Ovary (tissue), 9 donors: ENCODE measurements around the gene CCDC185. TPM values are rescaled to one million over a fixed set of nuclear protein-coding genes. Genes with fewer than 3 reads are reported as not detected.

Experiments used
- DNase-seq, 5 donors: peaks; one replicate each; pipeline ENCODE4 v3.0.0-alpha.2; 2019 to 2020
- H3K27ac ChIP-seq, 2 donors: fragments of 200-600 bp; one replicate each; pipeline versions ENCODE4 v1.5.1 to v1.8.0; 2019 to 2022
- H3K27me3 ChIP-seq: fragments of 200-600 bp; one replicate; pipeline ENCODE4 v1.8.0; 2022
- H3K36me3 ChIP-seq: fragments of 200-600 bp; sonication (generic); one replicate; pipeline ENCODE4 v1.5.1; 2019
- H3K4me1 ChIP-seq: one replicate; pipeline ENCODE4 v1.8.1; 2013; ENCODE audit warnings: mild to moderate bottlenecking, moderate library complexity; ENCODE audit not compliant: insufficient read depth
- H3K4me3 ChIP-seq: fragments of 200-600 bp; sonication (generic); one replicate; pipeline ENCODE4 v1.5.1; 2017
- H3K9me3 ChIP-seq, 2 donors: fragments of 200-600 bp in 1 of 2; sonication (generic) in 1 of 2; one replicate each; pipeline versions ENCODE4 v1.5.1 to v1.8.1; 2013 to 2019; ENCODE audit warnings: mild to moderate bottlenecking in 1 of 2, moderate library complexity in 1 of 2
- CTCF ChIP-seq, 3 donors: fragments of 450-650 bp in 2 of 3; fragments of 200-600 bp in 1 of 3; IDR thresholded peaks; one replicate each; pipeline versions ENCODE4 v1.5.1 to v1.8.0; 2016 to 2022; ENCODE audit warnings: antibody characterized with exemption in 3 of 3, mild to moderate bottlenecking in 1 of 3
- EP300 ChIP-seq: sonication (generic); formaldehyde crosslinking; IDR thresholded peaks from one replicate; pipeline ENCODE4 v1.6.1; 2017; ENCODE audit warnings: antibody characterized with exemption
- POLR2A ChIP-seq: fragments of 450-650 bp; IDR thresholded peaks from one replicate; pipeline ENCODE4 v1.6.1; 2017; ENCODE audit warnings: antibody characterized with exemption, mild to moderate bottlenecking, moderate library complexity
- WGBS, 3 donors: extraction: QIAGEN DNeasy Blood & Tissue Kit in 1 of 3; methylation state at CpG; one replicate each; pipeline versions ENCODE4 v1.1.5 to v1.1.7; 2013 to 2017; 5-methylcytosine and 5-hydroxymethylcytosine counted together
- intact Hi-C, 4 donors: fragments of 100-400 bp; cut with DNase I; formaldehyde crosslinking; loops; one replicate each; pipeline versions ENCODE4 v1.11.0 to v1.15.1; 2022 to 2023
- polyA plus RNA-seq, 2 donors: library from polyadenylated mRNA; stranded (reverse); fragments of 200-250 nt in 1 of 2; fragments of 350-450 nt in 1 of 2; fragmentation: Illumina TruSeq in 1 of 2; extraction: RNeasy Lipid Tissue Mini Kit (QIAGEN cat#74804) in 1 of 2; gene quantifications; one replicate each; pipeline ENCODE4 v1.2.3, GENCODE V29; 2013 to 2014
- total RNA-seq, 7 donors: library from RNA; depleted of rRNA in 2 of 7; stranded (reverse); fragments of >200 nt in 2 of 7; fragmentation: NEBNext Ultra II Directional in 3 of 7; extraction: Animal tissue kit (Norgen Biotek cat#: 25700) in 3 of 7; gene quantifications; one replicate each; pipeline versions ENCODE4 v1.1.0 to v1.2.4, GENCODE V29; 2016 to 2023
- donor health status: DM: no; HTN: no; CAD: no; lungs with moderate emphysema.
- donor health status: DM: no; HTN: no; CAD: no.
- donor health status: Bipolar disorder and iron deficiency.
- donor health status: DM: yes; HTN: yes; CAD: no.
- donor health status: DM: no; HTN: no; CAD: no.
- donor health status: DM: yes; HTN: yes; CAD: no.

Gene CCDC185
- total and polyA plus RNA-seq, 9 donors = not detected

- no peak overlapping the region for H3K4me3 ChIP-seq
- no peaks in the 10 kb centered on the region for H3K36me3 ChIP-seq
- intact Hi-C loops = no loop called here
- TF ChIP-seq EP300 (no peak), CTCF (IDR thresholded peaks at IDR 0.05) (no peak), POLR2A (no peak)
- H3K27me3 ChIP-seq = no peaks in the 10 kb centered on the region
- no peaks in the 10 kb centered on the region for H3K4me1 ChIP-seq
- no peak overlapping the region for H3K27ac ChIP-seq
- DNase-seq = no peak
- no peaks in the 10 kb centered on the region for H3K9me3 ChIP-seq
- 78 to 85% (median 79%) methylated on average over 3 of the region's 3 CpGs for WGBS, 3 donors
Measured at GRCh38 chr1:223358826-223359225, 34.4 kb upstream of the CCDC185 start.

- 0 to 2% (median 1%) methylated on average over 40 to 44 of the region's 44 CpGs for WGBS, 3 donors
- H3K36me3 ChIP-seq = no peaks in the 10 kb centered on the region
- TF ChIP-seq POLR2A (no peak), CTCF (IDR thresholded peaks at IDR 0.05) (no peak), EP300 (no peak)
- H3K4me1 ChIP-seq = no peaks in the 10 kb centered on the region
- intact Hi-C loops = loop anchor here in 1 of 4 donors (5.0 to 10.0 kb wide), 2 partner anchors 226 to 322 kb away; no protein-coding TSS in a partner anchor
- peak overlapping the region in 1 of 2 donors; percentile 48 for H3K27ac ChIP-seq
- H3K27me3 ChIP-seq = no peaks in the 10 kb centered on the region
- peak; percentile 63 to 84 (median 73) for DNase-seq
- H3K4me3 ChIP-seq = peak overlapping the region; percentile 42
- no peaks in the 10 kb centered on the region for H3K9me3 ChIP-seq
Measured at GRCh38 chr1:223363057-223363855, 30.0 kb upstream of the CCDC185 start.

GRCh38 chr1:223363856-223364684 is 29.1 kb upstream of the CCDC185 start, which contains the start of gene SUSD4:
SUSD4 (minus strand) TSS chr1:223364176; CDS start chr1:223363425, 751 bp downstream.
- peak within 1 kb of the TSS; percentile 42 for H3K4me3 ChIP-seq
- WGBS, 3 donors = 0 to 2% (median 1%) methylated on average over 23 to 111 of the region's 111 CpGs
- H3K27ac ChIP-seq = peak within 1 kb of the TSS in 1 of 2 donors; percentile 48
- no peaks in the 10 kb centered on the region for H3K9me3 ChIP-seq
- intact Hi-C loops = loop anchor here in 1 of 4 donors (5.0 to 10.0 kb wide), 2 partner anchors 227 to 321 kb away; no protein-coding TSS in a partner anchor
- H3K36me3 ChIP-seq = no peaks in the 10 kb centered on the region
- DNase-seq = peak; percentile 67 to 81 (median 73)
- TF ChIP-seq POLR2A = no peak
- TF ChIP-seq CTCF (IDR thresholded peaks at IDR 0.05) = no peak
- TF ChIP-seq EP300 = no peak
- no peaks in the 10 kb centered on the region for H3K4me1 ChIP-seq
- no peaks in the 10 kb centered on the region for H3K27me3 ChIP-seq

- 1 to 2% (median 1%) methylated on average over 51 to 55 of the region's 55 CpGs for WGBS, 3 donors
- Histone ChIP-seq H3K27ac (no peak overlapping the region), H3K27me3 (no peaks in the 10 kb centered on the region), H3K4me1 (no peaks in the 10 kb centered on the region), H3K9me3 (no peaks in the 10 kb centered on the region), H3K4me3 (peak overlapping the region; percentile 42), H3K36me3 (no peaks in the 10 kb centered on the region)
- DNase-seq = peak in 4 of 5 donors; percentile 36 to 56 (median 44)
- intact Hi-C loops = loop anchor here in 1 of 4 donors (5.0 to 10.0 kb wide), 2 partner anchors 228 to 320 kb away; no protein-coding TSS in a partner anchor
- no peak for TF ChIP-seq EP300
- TF ChIP-seq CTCF (IDR thresholded peaks at IDR 0.05) = no peak
- no peak for TF ChIP-seq POLR2A
Measured at GRCh38 chr1:223364685-223365382, 28.4 kb upstream of the CCDC185 start.
